CD14-positive monocyte (primary cell): Measurements from ENCODE around the gene HRH2. TPM values are rescaled to one million over a fixed set of nuclear protein-coding genes. Genes with fewer than 3 reads are reported as not detected.

ENCODE experiments used
- DNase-seq, 3 donors: peaks; one replicate each; pipeline ENCODE4 v3.0.0-alpha.2; 2011 to 2022
- H2AFZ ChIP-seq: 2 replicates; pipeline ENCODE4 v1.6.0; 2012; ENCODE audit warnings: mild to moderate bottlenecking, low read depth, low read length, inconsistent platforms; ENCODE audit not compliant: insufficient read depth, poor library complexity, severe bottlenecking
- H3K27ac ChIP-seq, 2 donors: 1 replicate in 1 of 2; 2 replicates in 1 of 2; pipeline ENCODE4 v1.5.1; 2012 to 2013; ENCODE audit warnings: low read length in 2 of 2, control low read depth in 1 of 2, inconsistent platforms in 1 of 2, low read depth in 1 of 2, mild to moderate bottlenecking in 1 of 2
- H3K27me3 ChIP-seq, 2 donors: one replicate each; pipeline versions ENCODE4 v1.6.0 to v1.6.1; 2011 to 2013; ENCODE audit warnings: low read length in 2 of 2; ENCODE audit not compliant: control insufficient read depth in 2 of 2, insufficient read depth in 2 of 2
- H3K36me3 ChIP-seq, 2 donors: replicated peaks in 1 of 2; 1 replicate in 1 of 2; 2 replicates in 1 of 2; pipeline versions ENCODE4 v1.5.1 to v1.6.1; 2012 to 2013; ENCODE audit warnings: low read length in 2 of 2, control low read depth in 1 of 2, inconsistent platforms in 1 of 2, mild to moderate bottlenecking in 1 of 2; ENCODE audit not compliant: insufficient read depth in 2 of 2, control insufficient read depth in 1 of 2
- H3K4me1 ChIP-seq, 2 donors: 1 replicate in 1 of 2; 2 replicates in 1 of 2; pipeline versions ENCODE4 v1.5.1 to v1.6.1; 2012 to 2013; ENCODE audit warnings: low read length in 2 of 2, control low read depth in 1 of 2, inconsistent platforms in 1 of 2, mild to moderate bottlenecking in 1 of 2, moderate library complexity in 1 of 2; ENCODE audit not compliant: insufficient read depth in 2 of 2, control insufficient read depth in 1 of 2
- H3K4me2 ChIP-seq: replicated peaks from 2 replicates; pipeline ENCODE3; 2012; ENCODE audit warnings: low read length, moderate library complexity, mild to moderate bottlenecking; ENCODE audit not compliant: poor library complexity, severe bottlenecking; ENCODE audit errors: extremely low read depth
- H3K4me3 ChIP-seq, 3 experiments: fragments of 200-600 bp in 1 of 3; sonication (generic) in 1 of 3; replicated peaks in 1 of 3; 1 replicate in 2 of 3; 2 replicates in 1 of 3; pipeline ENCODE4 v1.5.1; 2011 to 2013; ENCODE audit warnings: low read length in 3 of 3, mild to moderate bottlenecking in 3 of 3, control low read depth in 2 of 3, low read depth in 2 of 3, inconsistent platforms in 1 of 3, moderate library complexity in 1 of 3
- H3K79me2 ChIP-seq: 2 replicates; pipeline ENCODE4 v1.6.0; 2012; ENCODE audit warnings: mild to moderate bottlenecking, control low read depth, inconsistent platforms, low read length, moderate library complexity; ENCODE audit not compliant: insufficient read depth
- H3K9ac ChIP-seq: 2 replicates; pipeline ENCODE4 v1.6.0; 2017; ENCODE audit warnings: low read length, mild to moderate bottlenecking; ENCODE audit not compliant: insufficient read depth, poor library complexity, severe bottlenecking
- H3K9me3 ChIP-seq, 2 donors: replicated peaks in 1 of 2; 1 replicate in 1 of 2; 2 replicates in 1 of 2; pipeline versions ENCODE4 v1.5.1 to v1.6.1; 2012 to 2013; ENCODE audit warnings: low read length in 2 of 2, control low read depth in 1 of 2; ENCODE audit not compliant: control insufficient read depth in 1 of 2, insufficient read depth in 1 of 2
- H4K20me1 ChIP-seq: 2 replicates; pipeline ENCODE4 v1.6.0; 2012; ENCODE audit warnings: mild to moderate bottlenecking, low read length, control low read depth, moderate library complexity; ENCODE audit not compliant: insufficient read depth
- H3K27ac Mint-ChIP-seq, 7 donors: one replicate each; pipeline ENCODE4 v1.8.0; 2020; ENCODE audit warnings: mild to moderate bottlenecking in 7 of 7, mixed read lengths in 7 of 7, moderate library complexity in 6 of 7, inconsistent platforms in 2 of 7
- H3K27me3 Mint-ChIP-seq, 3 donors: one replicate each; pipeline ENCODE4 v1.8.0; 2021 to 2022; ENCODE audit warnings: low read depth in 3 of 3, mild to moderate bottlenecking in 3 of 3, mixed read lengths in 3 of 3, moderate library complexity in 3 of 3, inconsistent platforms in 1 of 3
- H3K36me3 Mint-ChIP-seq, 2 donors: one replicate each; pipeline ENCODE4 v1.8.0; 2020; ENCODE audit warnings: mixed read lengths in 2 of 2, inconsistent platforms in 1 of 2, mild to moderate bottlenecking in 1 of 2
- H3K4me1 Mint-ChIP-seq: one replicate; pipeline ENCODE4 v1.8.0; 2020; ENCODE audit warnings: mild to moderate bottlenecking, mixed read lengths
- H3K4me3 Mint-ChIP-seq, 2 donors: one replicate each; pipeline ENCODE4 v1.8.0; 2020; ENCODE audit warnings: mild to moderate bottlenecking in 2 of 2, mixed read lengths in 2 of 2, moderate library complexity in 1 of 2
- H3K9me3 Mint-ChIP-seq, 7 donors: one replicate each; pipeline ENCODE4 v1.8.0; 2020 to 2022; ENCODE audit warnings: mixed read lengths in 7 of 7, mild to moderate bottlenecking in 6 of 7, moderate library complexity in 6 of 7, inconsistent platforms in 2 of 7
- WGBS: methylation state at CpG from one replicate; pipeline ENCODE4 v1.1.5; 2013; ENCODE audit warnings: missing lambda C conversion rate; ENCODE audit not compliant: insufficient coverage; 5-methylcytosine and 5-hydroxymethylcytosine counted together
- intact Hi-C, 2 donors: fragments of 100-400 bp; cut with micrococcal nuclease; formaldehyde crosslinking; loops; one replicate each; pipeline versions ENCODE4 v1.15.0 to v1.15.1; 2023
- polyA plus RNA-seq, 3 donors: library from polyadenylated mRNA; depleted of rRNA in 1 of 3; unstranded in 2 of 3; stranded (reverse) in 1 of 3; fragments of 300-500 nt in 2 of 3; fragments of >200 nt in 1 of 3; fragmentation: Illumina TruSeq in 2 of 3; gene quantifications; 1 replicate in 2 of 3; 2 replicates in 1 of 3; pipeline ENCODE4 v1.2.3, GENCODE V29; 2012 to 2021
- TF ChIP-seq, protein P1 (sequence below): fragments of 200-600 bp; IDR thresholded peaks from one replicate; pipeline ENCODE4 v1.8.0; 2022; ENCODE audit warnings: antibody characterized with exemption, mild to moderate bottlenecking

Gene HRH2
- polyA plus RNA-seq, 3 donors, result 10.6 to 71.7 (median 25.5) TPM

DNA sequence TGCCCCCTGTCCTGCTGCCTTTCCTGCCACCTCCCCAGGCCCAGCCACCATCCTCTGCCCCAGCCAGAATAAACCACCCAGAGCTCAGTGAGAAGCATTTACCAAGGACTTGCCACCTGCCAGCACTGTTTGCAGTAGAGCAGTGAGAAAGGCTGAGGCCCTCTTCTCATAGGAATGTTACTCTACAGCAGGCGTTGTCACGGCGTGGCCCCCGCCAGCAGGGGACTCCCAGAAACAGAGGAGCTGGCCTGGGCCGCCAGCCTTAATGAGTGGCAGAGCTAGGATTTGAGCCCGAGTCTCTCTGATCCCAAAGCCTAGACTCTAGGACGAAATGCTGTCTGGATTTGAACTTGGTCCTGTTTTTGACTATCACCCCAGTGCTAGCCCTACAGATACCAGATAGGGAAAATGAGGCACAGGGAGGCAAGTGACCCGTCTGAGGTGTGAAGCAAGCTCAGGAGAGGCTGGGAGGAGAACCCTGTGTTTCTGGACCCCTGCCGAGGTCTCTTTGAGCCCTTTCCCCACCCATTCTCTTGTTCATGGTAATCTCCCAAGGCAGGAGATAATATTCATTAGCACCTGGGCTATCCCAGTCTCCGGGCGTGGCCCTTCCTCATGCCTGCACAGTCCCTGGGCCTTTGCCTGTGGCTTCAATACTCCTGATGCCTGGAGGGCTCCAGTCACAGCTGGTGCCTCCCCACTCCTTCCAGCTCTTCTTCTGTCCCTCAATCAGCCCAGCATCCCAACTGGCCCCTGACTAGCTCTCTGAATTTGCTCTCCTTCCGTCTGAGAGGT is 30.7 kb downstream of the HRH2 start:
- peak overlapping the region; percentile 56 for H3K4me2 ChIP-seq
- Mint-ChIP-seq H3K4me3 (peak overlapping the region in 1 of 2 donors; percentile 83), H3K27me3 (peaks cover 0 to 3% (median 2%) of the 10 kb centered on the region in 3 donors), H3K36me3 (peaks cover 53 to 87% of the 10 kb centered on the region in 2 donors), H3K27ac (peak overlapping the region; percentile 95 to 100 (median 98)), H3K4me1 (peaks cover 88% of the 10 kb centered on the region), H3K9me3 (peaks cover 0 to 9% (median 3%) of the 10 kb centered on the region in 7 donors)
- peaks cover 70 to 84% of the 10 kb centered on the region in 2 donors for H3K4me1 ChIP-seq
- peak in 1 of 3 donors; percentile 20 for DNase-seq
- peak overlapping the region in 1 of 3 experiments; percentile 41 for H3K4me3 ChIP-seq
- H3K9me3 ChIP-seq, result no peaks in the 10 kb centered on the region
- no peak overlapping the region for H2AFZ ChIP-seq
- H3K79me2 ChIP-seq, result peaks cover 94% of the 10 kb centered on the region
- 62% methylated on average over 4 of the region's 12 CpGs for WGBS
- TF ChIP-seq, protein P1, sequence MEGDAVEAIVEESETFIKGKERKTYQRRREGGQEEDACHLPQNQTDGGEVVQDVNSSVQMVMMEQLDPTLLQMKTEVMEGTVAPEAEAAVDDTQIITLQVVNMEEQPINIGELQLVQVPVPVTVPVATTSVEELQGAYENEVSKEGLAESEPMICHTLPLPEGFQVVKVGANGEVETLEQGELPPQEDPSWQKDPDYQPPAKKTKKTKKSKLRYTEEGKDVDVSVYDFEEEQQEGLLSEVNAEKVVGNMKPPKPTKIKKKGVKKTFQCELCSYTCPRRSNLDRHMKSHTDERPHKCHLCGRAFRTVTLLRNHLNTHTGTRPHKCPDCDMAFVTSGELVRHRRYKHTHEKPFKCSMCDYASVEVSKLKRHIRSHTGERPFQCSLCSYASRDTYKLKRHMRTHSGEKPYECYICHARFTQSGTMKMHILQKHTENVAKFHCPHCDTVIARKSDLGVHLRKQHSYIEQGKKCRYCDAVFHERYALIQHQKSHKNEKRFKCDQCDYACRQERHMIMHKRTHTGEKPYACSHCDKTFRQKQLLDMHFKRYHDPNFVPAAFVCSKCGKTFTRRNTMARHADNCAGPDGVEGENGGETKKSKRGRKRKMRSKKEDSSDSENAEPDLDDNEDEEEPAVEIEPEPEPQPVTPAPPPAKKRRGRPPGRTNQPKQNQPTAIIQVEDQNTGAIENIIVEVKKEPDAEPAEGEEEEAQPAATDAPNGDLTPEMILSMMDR, result no peak
- H3K9ac ChIP-seq, result peak overlapping the region; percentile 62
- peaks cover 35% of the 10 kb centered on the region for H4K20me1 ChIP-seq
- peaks cover 45 to 48% of the 10 kb centered on the region in 2 donors for H3K36me3 ChIP-seq
- intact Hi-C loops, result no loop called here
- H3K27ac ChIP-seq, result peak overlapping the region; percentile 85 to 92
- H3K27me3 ChIP-seq, result no peaks in the 10 kb centered on the region

DNA sequence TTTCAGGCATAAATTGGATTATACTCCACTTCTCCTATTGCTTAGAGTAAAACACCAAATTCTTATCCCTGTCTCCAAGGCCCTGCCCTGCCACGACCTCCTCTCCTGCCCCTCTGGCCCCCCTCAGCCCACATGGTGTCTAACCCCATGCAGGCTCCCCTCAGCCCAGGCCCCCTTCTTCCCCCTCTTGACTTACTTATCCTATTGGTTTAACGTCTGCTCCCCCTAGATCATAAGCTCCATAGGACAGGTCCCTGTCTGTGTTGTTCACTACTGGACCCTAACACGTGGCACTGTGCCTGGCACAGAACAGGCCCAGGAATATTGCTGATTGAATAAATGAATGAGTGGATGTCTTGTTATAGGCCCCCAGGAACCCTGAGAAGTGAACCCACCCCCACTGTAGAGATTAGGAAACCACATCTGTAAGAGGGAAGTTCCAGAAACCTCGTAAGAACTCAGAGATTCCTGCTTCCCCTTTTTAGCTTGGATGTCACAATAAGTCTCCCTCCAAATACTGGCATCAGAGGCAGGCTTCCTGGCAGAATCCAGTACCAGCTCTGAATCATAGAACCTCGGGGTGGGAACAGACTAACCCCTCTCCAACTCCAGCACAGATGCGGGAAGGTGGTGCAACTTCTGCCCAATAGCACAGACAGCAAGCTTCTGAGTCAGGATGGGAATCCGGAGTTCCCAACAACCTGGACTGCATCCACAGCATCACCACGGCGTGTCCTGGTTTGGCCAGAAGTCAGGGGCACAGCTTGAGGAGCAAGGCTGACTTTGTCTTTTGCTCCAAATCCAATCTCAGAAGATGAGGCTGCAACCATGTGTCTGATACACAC is 31.5 kb downstream of the HRH2 start:
- Histone ChIP-seq H4K20me1 (peaks cover 27% of the 10 kb centered on the region), H3K4me3 (peak overlapping the region in 1 of 3 experiments; percentile 59), H3K27ac (peak overlapping the region; percentile 85 to 92), H3K36me3 (peaks cover 37 to 40% of the 10 kb centered on the region in 2 donors), H3K9ac (peak overlapping the region; percentile 62), H3K4me1 (peaks cover 78 to 92% of the 10 kb centered on the region in 2 donors), H2AFZ (no peak overlapping the region), H3K9me3 (no peaks in the 10 kb centered on the region), H3K27me3 (no peaks in the 10 kb centered on the region), H3K4me2 (peak overlapping the region; percentile 56), H3K79me2 (peaks cover 94% of the 10 kb centered on the region)
- TF ChIP-seq, protein P1, result no peak
- H3K27me3 Mint-ChIP-seq, result peaks cover 0 to 3% (median 2%) of the 10 kb centered on the region in 3 donors
- peak overlapping the region; percentile 46 to 83 for H3K4me3 Mint-ChIP-seq
- peak overlapping the region; percentile 95 to 100 (median 98) for H3K27ac Mint-ChIP-seq
- DNase-seq, result peak; percentile 92 to 99 (median 99)
- intact Hi-C loops, result no loop called here
- peaks cover 46 to 86% of the 10 kb centered on the region in 2 donors for H3K36me3 Mint-ChIP-seq
- WGBS, result 2% methylated on average over 6 of the region's 9 CpGs
- H3K4me1 Mint-ChIP-seq, result peaks cover 94% of the 10 kb centered on the region
- H3K9me3 Mint-ChIP-seq, result peaks cover 0 to 9% (median 3%) of the 10 kb centered on the region in 7 donors
